CD14-positive monocyte (primary cell): ENCODE measurements around the gene TOR1AIP1. TPM values are rescaled to one million over a fixed set of nuclear protein-coding genes. Genes with fewer than 3 reads are reported as not detected.

ENCODE experiments used
- DNase-seq, 3 donors: peaks; one replicate each; pipeline ENCODE4 v3.0.0-alpha.2; 2011 to 2022
- H2AFZ ChIP-seq: 2 replicates; pipeline ENCODE4 v1.6.0; 2012; ENCODE audit warnings: mild to moderate bottlenecking, low read depth, low read length, inconsistent platforms; ENCODE audit not compliant: insufficient read depth, poor library complexity, severe bottlenecking
- H3K27ac ChIP-seq, 2 donors: 1 replicate in 1 of 2; 2 replicates in 1 of 2; pipeline ENCODE4 v1.5.1; 2012 to 2013; ENCODE audit warnings: low read length in 2 of 2, control low read depth in 1 of 2, inconsistent platforms in 1 of 2, low read depth in 1 of 2, mild to moderate bottlenecking in 1 of 2
- H3K27me3 ChIP-seq, 2 donors: one replicate each; pipeline versions ENCODE4 v1.6.0 to v1.6.1; 2011 to 2013; ENCODE audit warnings: low read length in 2 of 2; ENCODE audit not compliant: control insufficient read depth in 2 of 2, insufficient read depth in 2 of 2
- H3K36me3 ChIP-seq, 2 donors: replicated peaks in 1 of 2; 1 replicate in 1 of 2; 2 replicates in 1 of 2; pipeline versions ENCODE4 v1.5.1 to v1.6.1; 2012 to 2013; ENCODE audit warnings: low read length in 2 of 2, control low read depth in 1 of 2, inconsistent platforms in 1 of 2, mild to moderate bottlenecking in 1 of 2; ENCODE audit not compliant: insufficient read depth in 2 of 2, control insufficient read depth in 1 of 2
- H3K4me1 ChIP-seq, 2 donors: 1 replicate in 1 of 2; 2 replicates in 1 of 2; pipeline versions ENCODE4 v1.5.1 to v1.6.1; 2012 to 2013; ENCODE audit warnings: low read length in 2 of 2, control low read depth in 1 of 2, inconsistent platforms in 1 of 2, mild to moderate bottlenecking in 1 of 2, moderate library complexity in 1 of 2; ENCODE audit not compliant: insufficient read depth in 2 of 2, control insufficient read depth in 1 of 2
- H3K4me2 ChIP-seq: replicated peaks from 2 replicates; pipeline ENCODE3; 2012; ENCODE audit warnings: low read length, moderate library complexity, mild to moderate bottlenecking; ENCODE audit not compliant: poor library complexity, severe bottlenecking; ENCODE audit errors: extremely low read depth
- H3K4me3 ChIP-seq, 3 experiments: fragments of 200-600 bp in 1 of 3; sonication (generic) in 1 of 3; replicated peaks in 1 of 3; 1 replicate in 2 of 3; 2 replicates in 1 of 3; pipeline ENCODE4 v1.5.1; 2011 to 2013; ENCODE audit warnings: low read length in 3 of 3, mild to moderate bottlenecking in 3 of 3, control low read depth in 2 of 3, low read depth in 2 of 3, inconsistent platforms in 1 of 3, moderate library complexity in 1 of 3
- H3K79me2 ChIP-seq: 2 replicates; pipeline ENCODE4 v1.6.0; 2012; ENCODE audit warnings: mild to moderate bottlenecking, control low read depth, inconsistent platforms, low read length, moderate library complexity; ENCODE audit not compliant: insufficient read depth
- H3K9ac ChIP-seq: 2 replicates; pipeline ENCODE4 v1.6.0; 2017; ENCODE audit warnings: low read length, mild to moderate bottlenecking; ENCODE audit not compliant: insufficient read depth, poor library complexity, severe bottlenecking
- H3K9me3 ChIP-seq, 2 donors: replicated peaks in 1 of 2; 1 replicate in 1 of 2; 2 replicates in 1 of 2; pipeline versions ENCODE4 v1.5.1 to v1.6.1; 2012 to 2013; ENCODE audit warnings: low read length in 2 of 2, control low read depth in 1 of 2; ENCODE audit not compliant: control insufficient read depth in 1 of 2, insufficient read depth in 1 of 2
- H4K20me1 ChIP-seq: 2 replicates; pipeline ENCODE4 v1.6.0; 2012; ENCODE audit warnings: mild to moderate bottlenecking, low read length, control low read depth, moderate library complexity; ENCODE audit not compliant: insufficient read depth
- H3K27ac Mint-ChIP-seq, 7 donors: one replicate each; pipeline ENCODE4 v1.8.0; 2020; ENCODE audit warnings: mild to moderate bottlenecking in 7 of 7, mixed read lengths in 7 of 7, moderate library complexity in 6 of 7, inconsistent platforms in 2 of 7
- H3K27me3 Mint-ChIP-seq, 3 donors: one replicate each; pipeline ENCODE4 v1.8.0; 2021 to 2022; ENCODE audit warnings: low read depth in 3 of 3, mild to moderate bottlenecking in 3 of 3, mixed read lengths in 3 of 3, moderate library complexity in 3 of 3, inconsistent platforms in 1 of 3
- H3K36me3 Mint-ChIP-seq, 2 donors: one replicate each; pipeline ENCODE4 v1.8.0; 2020; ENCODE audit warnings: mixed read lengths in 2 of 2, inconsistent platforms in 1 of 2, mild to moderate bottlenecking in 1 of 2
- H3K4me1 Mint-ChIP-seq: one replicate; pipeline ENCODE4 v1.8.0; 2020; ENCODE audit warnings: mild to moderate bottlenecking, mixed read lengths
- H3K4me3 Mint-ChIP-seq, 2 donors: one replicate each; pipeline ENCODE4 v1.8.0; 2020; ENCODE audit warnings: mild to moderate bottlenecking in 2 of 2, mixed read lengths in 2 of 2, moderate library complexity in 1 of 2
- H3K9me3 Mint-ChIP-seq, 7 donors: one replicate each; pipeline ENCODE4 v1.8.0; 2020 to 2022; ENCODE audit warnings: mixed read lengths in 7 of 7, mild to moderate bottlenecking in 6 of 7, moderate library complexity in 6 of 7, inconsistent platforms in 2 of 7
- WGBS: methylation state at CpG from one replicate; pipeline ENCODE4 v1.1.5; 2013; ENCODE audit warnings: missing lambda C conversion rate; ENCODE audit not compliant: insufficient coverage; 5-methylcytosine and 5-hydroxymethylcytosine counted together
- intact Hi-C, 2 donors: fragments of 100-400 bp; cut with micrococcal nuclease; formaldehyde crosslinking; loops; one replicate each; pipeline versions ENCODE4 v1.15.0 to v1.15.1; 2023
- polyA plus RNA-seq, 3 donors: library from polyadenylated mRNA; depleted of rRNA in 1 of 3; unstranded in 2 of 3; stranded (reverse) in 1 of 3; fragments of 300-500 nt in 2 of 3; fragments of >200 nt in 1 of 3; fragmentation: Illumina TruSeq in 2 of 3; gene quantifications; 1 replicate in 2 of 3; 2 replicates in 1 of 3; pipeline ENCODE4 v1.2.3, GENCODE V29; 2012 to 2021
- TF ChIP-seq, protein P1 (sequence below): fragments of 200-600 bp; IDR thresholded peaks from one replicate; pipeline ENCODE4 v1.8.0; 2022; ENCODE audit warnings: antibody characterized with exemption, mild to moderate bottlenecking

TOR1AIP1 gene
- polyA plus RNA-seq, 3 donors, result 18.8 to 114 (median 77.5) TPM

DNA sequence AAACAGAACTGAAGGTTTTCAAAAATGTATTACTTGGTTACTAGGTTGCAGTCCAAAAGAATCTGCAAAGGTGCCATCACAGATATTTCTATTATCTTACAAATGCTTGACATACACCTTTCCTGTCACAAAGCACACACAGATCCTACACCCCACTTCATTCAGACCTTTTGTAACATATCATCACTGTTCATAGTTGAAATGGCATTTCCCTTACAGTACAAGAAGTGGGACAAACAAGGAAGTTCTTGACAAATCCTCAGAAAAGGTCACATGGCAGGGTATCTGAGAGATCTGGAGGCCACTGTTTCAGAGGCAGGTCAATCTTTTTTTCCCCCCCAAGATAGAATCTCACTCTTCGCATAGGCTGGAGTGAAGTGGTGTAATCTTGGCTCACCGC lies 25.8 kb upstream of the TOR1AIP1 start:
- no peaks in the 10 kb centered on the region for H3K27me3 ChIP-seq
- H3K27me3 Mint-ChIP-seq, result no peaks in the 10 kb centered on the region
- H3K9ac ChIP-seq, result no peak overlapping the region
- no CpG with 5 or more reads among the region's 2 CpGs for WGBS
- H4K20me1 ChIP-seq, result peaks cover 4% of the 10 kb centered on the region
- H3K36me3 Mint-ChIP-seq, result peaks cover 27 to 49% of the 10 kb centered on the region in 2 donors
- intact Hi-C loops, result no loop called here
- TF ChIP-seq, protein P1, sequence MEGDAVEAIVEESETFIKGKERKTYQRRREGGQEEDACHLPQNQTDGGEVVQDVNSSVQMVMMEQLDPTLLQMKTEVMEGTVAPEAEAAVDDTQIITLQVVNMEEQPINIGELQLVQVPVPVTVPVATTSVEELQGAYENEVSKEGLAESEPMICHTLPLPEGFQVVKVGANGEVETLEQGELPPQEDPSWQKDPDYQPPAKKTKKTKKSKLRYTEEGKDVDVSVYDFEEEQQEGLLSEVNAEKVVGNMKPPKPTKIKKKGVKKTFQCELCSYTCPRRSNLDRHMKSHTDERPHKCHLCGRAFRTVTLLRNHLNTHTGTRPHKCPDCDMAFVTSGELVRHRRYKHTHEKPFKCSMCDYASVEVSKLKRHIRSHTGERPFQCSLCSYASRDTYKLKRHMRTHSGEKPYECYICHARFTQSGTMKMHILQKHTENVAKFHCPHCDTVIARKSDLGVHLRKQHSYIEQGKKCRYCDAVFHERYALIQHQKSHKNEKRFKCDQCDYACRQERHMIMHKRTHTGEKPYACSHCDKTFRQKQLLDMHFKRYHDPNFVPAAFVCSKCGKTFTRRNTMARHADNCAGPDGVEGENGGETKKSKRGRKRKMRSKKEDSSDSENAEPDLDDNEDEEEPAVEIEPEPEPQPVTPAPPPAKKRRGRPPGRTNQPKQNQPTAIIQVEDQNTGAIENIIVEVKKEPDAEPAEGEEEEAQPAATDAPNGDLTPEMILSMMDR, result no peak
- peaks cover 24% of the 10 kb centered on the region for H3K4me1 Mint-ChIP-seq
- H3K27ac Mint-ChIP-seq, result peak overlapping the region in 6 of 7 donors; percentile 52 to 91 (median 82)
- H3K4me1 ChIP-seq, result peaks cover 12 to 20% of the 10 kb centered on the region in 2 donors
- no peak overlapping the region for H2AFZ ChIP-seq
- peak in 1 of 3 donors; percentile 8 for DNase-seq
- H3K27ac ChIP-seq, result peak overlapping the region; percentile 8 to 72
- no peaks in the 10 kb centered on the region for H3K9me3 ChIP-seq
- peaks cover 13 to 48% of the 10 kb centered on the region in 2 donors for H3K36me3 ChIP-seq
- no peak overlapping the region for H3K4me3 ChIP-seq
- H3K4me3 Mint-ChIP-seq, result no peak overlapping the region
- no peaks in the 10 kb centered on the region for H3K9me3 Mint-ChIP-seq
- H3K79me2 ChIP-seq, result no peaks in the 10 kb centered on the region
- H3K4me2 ChIP-seq, result no peak overlapping the region

DNA sequence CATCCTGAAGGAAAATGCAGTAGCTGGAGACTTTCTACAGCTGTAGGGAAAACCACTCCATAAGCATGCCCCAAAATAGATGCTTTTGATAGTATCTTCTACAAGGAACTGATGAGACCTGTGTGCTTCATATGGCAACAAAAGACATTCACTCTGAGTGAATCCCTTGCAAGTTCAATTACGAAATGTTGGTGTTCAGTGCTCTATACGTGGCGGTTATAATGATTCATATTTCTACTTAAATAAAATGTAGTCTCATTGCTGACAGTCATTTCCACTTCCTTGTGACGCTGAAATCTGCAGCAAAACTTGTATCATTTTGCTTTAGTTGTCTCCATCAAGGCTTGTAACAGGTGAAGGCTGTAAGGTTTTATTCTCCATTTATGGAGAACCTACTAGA lies 25.1 kb upstream of the TOR1AIP1 start:
- Histone ChIP-seq H3K4me2 (no peak overlapping the region), H4K20me1 (peaks cover 10% of the 10 kb centered on the region), H3K9me3 (no peaks in the 10 kb centered on the region), H3K79me2 (no peaks in the 10 kb centered on the region), H3K36me3 (peaks cover 11 to 47% of the 10 kb centered on the region in 2 donors), H3K27ac (peak overlapping the region in 1 of 2 donors; percentile 72), H2AFZ (no peak overlapping the region), H3K4me1 (peaks cover 12 to 20% of the 10 kb centered on the region in 2 donors), H3K27me3 (no peaks in the 10 kb centered on the region), H3K4me3 (no peak overlapping the region), H3K9ac (peak overlapping the region; percentile 17)
- Mint-ChIP-seq H3K27ac (peak overlapping the region; percentile 52 to 91 (median 84)), H3K36me3 (peaks cover 27 to 52% of the 10 kb centered on the region in 2 donors), H3K9me3 (no peaks in the 10 kb centered on the region), H3K4me3 (no peak overlapping the region), H3K4me1 (peaks cover 23% of the 10 kb centered on the region), H3K27me3 (no peaks in the 10 kb centered on the region)
- WGBS, result no CpG with 5 or more reads among the region's 4 CpGs
- TF ChIP-seq, protein P1, result no peak
- intact Hi-C loops, result no loop called here
- DNase-seq, result peak; percentile 13 to 54 (median 39)
